Caco-2 (cell line): Measurements from ENCODE around the gene HRG. TPM values are rescaled to one million over a fixed set of nuclear protein-coding genes. Genes with fewer than 3 reads are reported as not detected.

Experiments used
- BruUV-seq: library from RNA; stranded (reverse); fragments of 400-500 nt; replicated peaks from 2 replicates; lab custom pipeline; 2021; lab: Mats Ljungman, UMichigan
- CTCF ChIA-PET: fragments of 300-600 bp; sonication (Branson Sonifier 250); formaldehyde crosslinking; loops from one replicate; lab custom pipeline; 2022; ENCODE audit warnings: antibody characterized with exemption; lab: Charles Lee
- POLR2A ChIA-PET: fragments of 300-600 bp; sonication (Branson Sonifier 250); formaldehyde crosslinking; loops from one replicate; lab custom pipeline; 2022; ENCODE audit warnings: antibody characterized with exemption; lab: Charles Lee
- DNase-seq, 2 experiments: peaks; one replicate each; pipeline versions ENCODE4 v3.0.0 to v3.0.0-alpha.2; 2020 to 2022
- H3K27me3 ChIP-seq: replicated peaks from 2 replicates; pipeline ENCODE4 v1.6.0; 2011; ENCODE audit warnings: low read length; ENCODE audit not compliant: control insufficient read depth, insufficient read depth
- H3K36me3 ChIP-seq: 2 replicates; pipeline ENCODE4 v1.5.1; 2011; ENCODE audit warnings: low read length; ENCODE audit not compliant: control insufficient read depth, insufficient read depth
- H3K4me1 ChIP-seq: fragments of 250-450 bp; sonication (Bioruptor Pico); 2 replicates; pipeline ENCODE4 v1.5.1; 2020; ENCODE audit warnings: mild to moderate bottlenecking
- H3K4me3 ChIP-seq: 2 replicates; pipeline ENCODE4 v1.5.1; 2011; ENCODE audit warnings: low read depth, mild to moderate bottlenecking, control low read depth, low read length
- H3K9me3 ChIP-seq: fragments of 250-450 bp; sonication (Bioruptor Pico); 2 replicates; pipeline ENCODE4 v1.5.1; 2020; ENCODE audit warnings: mild to moderate bottlenecking, moderate library complexity
- H3K27ac Mint-ChIP-seq: one replicate; pipeline ENCODE4 v1.8.0; 2022; ENCODE audit warnings: mixed read lengths; ENCODE audit not compliant: unreplicated experiment
- H3K27me3 Mint-ChIP-seq: one replicate; pipeline ENCODE4 v1.8.0; 2022; ENCODE audit warnings: mixed read lengths; ENCODE audit not compliant: insufficient read depth, unreplicated experiment
- H3K36me3 Mint-ChIP-seq: one replicate; pipeline ENCODE4 v1.8.0; 2022; ENCODE audit warnings: mild to moderate bottlenecking, mixed read lengths; ENCODE audit not compliant: insufficient read depth, unreplicated experiment
- H3K4me1 Mint-ChIP-seq: one replicate; pipeline ENCODE4 v1.8.0; 2022; ENCODE audit warnings: low read depth, mixed read lengths; ENCODE audit not compliant: unreplicated experiment
- H3K4me3 Mint-ChIP-seq: one replicate; pipeline ENCODE4 v1.8.0; 2022; ENCODE audit warnings: mild to moderate bottlenecking, moderate library complexity, mixed read lengths; ENCODE audit not compliant: unreplicated experiment
- H3K9me3 Mint-ChIP-seq: one replicate; pipeline ENCODE4 v1.8.0; 2022; ENCODE audit warnings: mixed read lengths; ENCODE audit not compliant: unreplicated experiment
- CTCF ChIP-seq, 2 experiments: fragments of 200-600 bp in 1 of 2; IDR thresholded peaks; 1 replicate in 1 of 2; 2 replicates in 1 of 2; pipeline versions ENCODE4 v1.5.1 to v1.8.0; 2011 to 2022; ENCODE audit warnings: antibody characterized with exemption in 1 of 2, control low read depth in 1 of 2, inconsistent platforms in 1 of 2, low read depth in 1 of 2, low read length in 1 of 2, mild to moderate bottlenecking in 1 of 2, moderate library complexity in 1 of 2; ENCODE audit not compliant: insufficient read depth in 1 of 2, severe bottlenecking in 1 of 2, unreplicated experiment in 1 of 2
- intact Hi-C: fragments of 100-400 bp; cut with micrococcal nuclease; formaldehyde crosslinking; loops from one replicate; pipeline ENCODE4 v1.10.0; 2022; ENCODE audit not compliant: unreplicated experiment
- total RNA-seq: library from RNA; stranded (reverse); gene quantifications from 2 replicates; pipeline ENCODE4 v1.2.3, GENCODE V29; 2022

HRG gene
- total RNA-seq, 1 experiment from 2014 or later = not detected

- Mint-ChIP-seq H3K27ac (no peak overlapping the region), H3K9me3 (no peaks in the 10 kb centered on the region), H3K27me3 (no peaks in the 10 kb centered on the region), H3K4me1 (no peaks in the 10 kb centered on the region), H3K4me3 (no peak overlapping the region), H3K36me3 (no peaks in the 10 kb centered on the region)
- POLR2A ChIA-PET = no interaction called here
- Histone ChIP-seq H3K4me3 (no peak overlapping the region), H3K4me1 (no peaks in the 10 kb centered on the region), H3K9me3 (no peaks in the 10 kb centered on the region), H3K36me3 (no peaks in the 10 kb centered on the region), H3K27me3 (no peaks in the 10 kb centered on the region)
- intact Hi-C loops = no loop called here
- DNase-seq = no peak
- no peak for TF ChIP-seq CTCF (IDR thresholded peaks at IDR 0.05; ENCODE audit: insufficient read depth in 1 of 2, low read depth in 1 of 2, low read length in 1 of 2, severe bottlenecking in 1 of 2, unreplicated experiment in 1 of 2)
- no TSS peak for BruUV-seq
- CTCF ChIA-PET = no interaction called here
These were observed 19.0 kb upstream of the HRG start for GRCh38 chr3:186646841-186647240.

GRCh38 chr3:186648851-186649250 is 17.0 kb upstream of the HRG start:
- ChIA-PET CTCF (no interaction called here), POLR2A (no interaction called here)
- H3K4me1 ChIP-seq = no peaks in the 10 kb centered on the region
- intact Hi-C loops = no loop called here
- no peaks in the 10 kb centered on the region for H3K9me3 ChIP-seq
- Mint-ChIP-seq H3K36me3 (no peaks in the 10 kb centered on the region), H3K9me3 (no peaks in the 10 kb centered on the region), H3K27me3 (no peaks in the 10 kb centered on the region), H3K27ac (no peak overlapping the region), H3K4me3 (no peak overlapping the region), H3K4me1 (no peaks in the 10 kb centered on the region)
- H3K4me3 ChIP-seq = no peak overlapping the region
- no peaks in the 10 kb centered on the region for H3K27me3 ChIP-seq
- DNase-seq = no peak
- no TSS peak for BruUV-seq
- no peak for TF ChIP-seq CTCF (IDR thresholded peaks at IDR 0.05; ENCODE audit: insufficient read depth in 1 of 2, low read depth in 1 of 2, low read length in 1 of 2, severe bottlenecking in 1 of 2, unreplicated experiment in 1 of 2)
- no peaks in the 10 kb centered on the region for H3K36me3 ChIP-seq

- BruUV-seq = no TSS peak
- Mint-ChIP-seq H3K4me1 (peaks cover 7% of the 10 kb centered on the region), H3K36me3 (no peaks in the 10 kb centered on the region), H3K4me3 (no peak overlapping the region), H3K27ac (no peak overlapping the region), H3K27me3 (no peaks in the 10 kb centered on the region), H3K9me3 (no peaks in the 10 kb centered on the region)
- Histone ChIP-seq H3K9me3 (no peaks in the 10 kb centered on the region), H3K36me3 (no peaks in the 10 kb centered on the region), H3K27me3 (no peaks in the 10 kb centered on the region), H3K4me1 (0 out of 2 replicates have a peak, but pooled peaks cover 3% of the 10 kb centered on the region), H3K4me3 (no peak overlapping the region)
- DNase-seq = no peak
- TF ChIP-seq CTCF (IDR thresholded peaks at IDR 0.05; ENCODE audit: insufficient read depth in 1 of 2, low read depth in 1 of 2, low read length in 1 of 2, severe bottlenecking in 1 of 2, unreplicated experiment in 1 of 2) = no peak
- intact Hi-C loops = no loop called here
- ChIA-PET POLR2A (no interaction called here), CTCF (no interaction called here)
These were observed 14.1 kb upstream of the HRG start for GRCh38 chr3:186651678-186652215.
